ENCODE results near the gene STT3B.

DNA sequence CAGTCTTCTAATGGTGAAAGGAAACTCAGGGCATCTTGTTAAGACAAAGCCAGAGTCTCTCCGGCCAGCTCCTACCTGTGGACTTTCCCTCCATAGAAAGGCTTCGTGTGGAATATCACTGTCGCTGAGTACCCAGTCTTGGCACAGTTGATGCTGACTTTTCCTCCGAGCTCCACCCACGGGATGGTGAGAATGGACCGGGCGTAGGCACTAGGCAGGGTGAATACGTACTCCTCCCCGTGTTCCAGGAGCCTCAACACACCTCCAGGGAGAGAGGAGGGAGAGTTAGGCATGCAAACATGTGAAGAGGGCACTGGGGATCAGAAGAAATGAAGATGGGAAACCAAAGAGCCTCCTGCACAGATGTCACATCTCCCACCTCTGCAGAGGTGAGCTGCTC, 138.0 kb downstream of the STT3B start:
- TF ChIP-seq CTCF (IDR thresholded peaks at IDR 0.05) (no peak), POLR2A (IDR thresholded peaks at IDR 0.05) (no peak), EP300 (IDR thresholded peaks at IDR 0.05) (no peak)

Data from suprapubic skin (tissue), 3 donors.